Suprapubic skin (tissue), 4 donors: Measurements from ENCODE around the gene RAB40C. TPM values are rescaled to one million over a fixed set of nuclear protein-coding genes. Genes with fewer than 3 reads are reported as not detected.
A peak's percentile ranks its signal among the peaks of the same experiment; 100 is the strongest.

ENCODE experiments used
- DNase-seq, 2 donors: peaks; one replicate each; pipeline ENCODE4 v3.0.0-alpha.2; 2019; ENCODE audit warnings: low spot score in 2 of 2
- H3K27ac ChIP-seq: fragments of 200-600 bp; sonication (generic); one replicate; pipeline ENCODE4 v1.5.1; 2019
- H3K27me3 ChIP-seq: fragments of 200-600 bp; sonication (generic); one replicate; pipeline ENCODE4 v1.5.1; 2019
- H3K36me3 ChIP-seq: fragments of 200-600 bp; sonication (generic); one replicate; pipeline ENCODE4 v1.5.1; 2019
- H3K4me1 ChIP-seq: fragments of 200-600 bp; sonication (generic); one replicate; pipeline ENCODE4 v1.5.1; 2019
- H3K4me3 ChIP-seq: fragments of 200-600 bp; sonication (generic); one replicate; pipeline ENCODE4 v1.5.1; 2019; ENCODE audit warnings: mild to moderate bottlenecking
- H3K9me3 ChIP-seq: fragments of 200-600 bp; sonication (generic); one replicate; pipeline ENCODE4 v1.5.1; 2019
- EP300 ChIP-seq: sonication (generic); formaldehyde crosslinking; IDR thresholded peaks from one replicate; pipeline ENCODE4 v1.6.1; 2017; ENCODE audit warnings: antibody characterized with exemption
- POLR2A ChIP-seq, 2 donors: fragments of 450-650 bp; IDR thresholded peaks; one replicate each; pipeline ENCODE4 v1.6.1; 2017; ENCODE audit warnings: antibody characterized with exemption in 2 of 2, mild to moderate bottlenecking in 2 of 2, moderate library complexity in 2 of 2
- POLR2AphosphoS5 ChIP-seq, 3 donors: sonication (generic); formaldehyde crosslinking; IDR thresholded peaks; one replicate each; pipeline ENCODE4 v1.6.1; 2017; ENCODE audit warnings: antibody characterized with exemption in 3 of 3
- WGBS: methylation state at CpG from one replicate; pipeline ENCODE4 v1.1.5; 2018; 5-methylcytosine and 5-hydroxymethylcytosine counted together
- total RNA-seq, 4 donors: library from RNA; depleted of rRNA; stranded (reverse); fragments of >200 nt; gene quantifications; one replicate each; pipeline ENCODE4 v1.1.0, GENCODE V29; 2016
- TF ChIP-seq, protein P1 (sequence below), 2 donors: fragments of 200-600 bp in 1 of 2; fragments of 450-650 bp in 1 of 2; sonication (generic) in 1 of 2; IDR thresholded peaks; one replicate each; pipeline ENCODE4 v1.5.1; 2016 to 2019; ENCODE audit warnings: antibody characterized with exemption in 2 of 2, mild to moderate bottlenecking in 1 of 2, moderate library complexity in 1 of 2

The RAB40C gene
- total RNA-seq, 4 donors from 2014 or later = 77.8 to 116 (median 110) TPM

DNA sequence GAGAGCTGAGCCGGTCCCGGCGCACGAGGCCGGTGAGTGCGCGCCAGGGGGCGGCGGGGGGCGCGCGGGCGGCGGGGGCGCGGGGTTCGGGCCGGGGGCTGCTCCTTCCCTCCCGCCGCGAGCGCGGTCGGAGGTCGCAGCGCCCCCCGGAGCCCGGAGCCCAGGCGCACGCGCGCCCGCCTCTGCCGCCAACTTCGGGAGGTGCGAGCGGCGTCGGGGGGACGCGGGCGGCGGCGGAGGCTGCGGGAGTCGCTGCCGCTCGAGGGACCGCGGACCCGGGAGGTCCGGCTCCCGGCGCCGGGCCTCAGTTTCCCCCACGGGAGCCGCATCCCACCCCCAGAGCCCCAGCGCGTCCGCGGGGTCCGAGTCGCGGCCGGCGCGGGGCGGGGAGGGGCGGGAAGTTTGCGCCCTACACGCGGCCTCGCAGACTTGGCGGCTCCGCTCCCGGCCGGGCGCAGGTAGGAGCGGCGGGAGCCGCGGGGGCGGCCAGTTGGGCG is 29.6 kb upstream of the RAB40C start, which contains the start of gene PRR35:
TSS of gene PRR35 (plus strand) at position 191 of the 497 bp plus-strand sequence. CDS start 2,901 bp downstream, outside the sequence.
- H3K27ac ChIP-seq = no peak within 1 kb of the TSS
- H3K9me3 ChIP-seq = no peaks in the 10 kb centered on the region
- peak within 1 kb of the TSS; percentile 31 for H3K4me3 ChIP-seq
- no peak for DNase-seq
- TF ChIP-seq, protein P1, sequence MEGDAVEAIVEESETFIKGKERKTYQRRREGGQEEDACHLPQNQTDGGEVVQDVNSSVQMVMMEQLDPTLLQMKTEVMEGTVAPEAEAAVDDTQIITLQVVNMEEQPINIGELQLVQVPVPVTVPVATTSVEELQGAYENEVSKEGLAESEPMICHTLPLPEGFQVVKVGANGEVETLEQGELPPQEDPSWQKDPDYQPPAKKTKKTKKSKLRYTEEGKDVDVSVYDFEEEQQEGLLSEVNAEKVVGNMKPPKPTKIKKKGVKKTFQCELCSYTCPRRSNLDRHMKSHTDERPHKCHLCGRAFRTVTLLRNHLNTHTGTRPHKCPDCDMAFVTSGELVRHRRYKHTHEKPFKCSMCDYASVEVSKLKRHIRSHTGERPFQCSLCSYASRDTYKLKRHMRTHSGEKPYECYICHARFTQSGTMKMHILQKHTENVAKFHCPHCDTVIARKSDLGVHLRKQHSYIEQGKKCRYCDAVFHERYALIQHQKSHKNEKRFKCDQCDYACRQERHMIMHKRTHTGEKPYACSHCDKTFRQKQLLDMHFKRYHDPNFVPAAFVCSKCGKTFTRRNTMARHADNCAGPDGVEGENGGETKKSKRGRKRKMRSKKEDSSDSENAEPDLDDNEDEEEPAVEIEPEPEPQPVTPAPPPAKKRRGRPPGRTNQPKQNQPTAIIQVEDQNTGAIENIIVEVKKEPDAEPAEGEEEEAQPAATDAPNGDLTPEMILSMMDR (IDR thresholded peaks at IDR 0.05) = no peak
- no peak for TF ChIP-seq POLR2AphosphoS5 (IDR thresholded peaks at IDR 0.05)
- TF ChIP-seq EP300 = no peak
- no peak for TF ChIP-seq POLR2A (IDR thresholded peaks at IDR 0.05)
- H3K27me3 ChIP-seq = peaks cover 50% of the 10 kb centered on the region
- WGBS = no CpG with 5 or more reads among the region's 84 CpGs
- peaks cover 28% of the 10 kb centered on the region for H3K4me1 ChIP-seq
- H3K36me3 ChIP-seq = no peaks in the 10 kb centered on the region

DNA sequence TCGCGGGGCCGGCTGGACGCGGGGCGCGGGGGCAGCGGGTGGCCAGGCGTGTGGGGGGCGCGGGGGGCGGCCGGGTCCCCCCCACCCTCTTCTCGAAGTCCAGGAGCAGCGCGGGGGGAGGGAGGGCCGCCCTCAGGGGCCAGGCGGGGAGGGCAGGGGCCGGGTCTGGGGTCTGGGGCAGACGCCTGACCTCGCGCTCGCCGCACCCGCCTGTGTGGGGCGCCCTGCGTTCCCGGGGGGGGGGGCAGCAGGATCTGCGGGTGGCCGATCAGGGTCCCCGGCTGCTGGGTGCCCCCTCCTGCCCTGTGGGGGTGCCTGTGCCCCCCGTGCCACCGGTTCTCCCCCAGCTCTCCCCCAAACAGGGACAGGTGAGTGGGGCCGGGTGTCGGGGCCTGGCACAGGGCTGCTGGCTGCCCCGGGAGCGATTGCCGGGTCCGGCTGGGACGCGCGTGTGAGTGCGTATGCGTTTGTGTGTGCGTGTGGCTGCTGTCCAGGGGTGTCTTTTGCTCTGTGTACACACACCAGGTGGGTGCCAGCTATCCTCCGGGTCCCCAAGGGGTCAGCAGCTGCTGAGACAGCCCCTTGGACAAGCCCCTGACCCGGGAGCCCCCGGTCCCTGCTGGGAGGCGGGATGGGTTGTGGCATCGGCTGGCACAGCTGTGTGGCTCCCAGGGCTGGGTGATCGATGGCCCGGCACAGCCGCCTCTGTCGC is 29.0 kb upstream of the RAB40C start:
- H3K27ac ChIP-seq = no peak overlapping the region
- 65% methylated on average over 4 of the region's 54 CpGs for WGBS
- DNase-seq = no peak
- H3K27me3 ChIP-seq = peaks cover 50% of the 10 kb centered on the region
- no peak for TF ChIP-seq POLR2A (IDR thresholded peaks at IDR 0.05)
- peak overlapping the region; percentile 31 for H3K4me3 ChIP-seq
- H3K4me1 ChIP-seq = peaks cover 30% of the 10 kb centered on the region
- H3K36me3 ChIP-seq = no peaks in the 10 kb centered on the region
- H3K9me3 ChIP-seq = no peaks in the 10 kb centered on the region

DNA sequence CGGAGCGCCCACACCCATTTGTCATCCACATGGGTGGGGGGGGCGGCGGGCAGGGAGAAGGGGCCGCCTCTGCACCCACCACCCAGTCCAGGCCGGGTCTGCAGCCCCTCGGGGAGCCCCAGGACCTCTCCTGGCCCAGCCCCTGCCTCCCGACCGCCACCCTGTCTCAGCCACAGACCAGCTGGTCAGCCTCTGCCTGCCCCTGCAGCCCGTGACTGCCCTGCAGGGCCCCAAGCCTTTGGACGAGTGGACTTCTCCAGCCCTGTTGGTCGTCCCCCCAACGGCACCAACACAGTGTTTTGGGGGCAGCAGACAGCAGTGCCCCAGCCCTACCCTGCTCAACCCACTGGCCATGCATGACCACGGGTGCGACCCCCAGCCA is 28.5 kb upstream of the RAB40C start:
- H3K27me3 ChIP-seq = peaks cover 50% of the 10 kb centered on the region
- WGBS = 100% methylated on average over 1 of the region's 15 CpGs
- H3K9me3 ChIP-seq = no peaks in the 10 kb centered on the region

DNA sequence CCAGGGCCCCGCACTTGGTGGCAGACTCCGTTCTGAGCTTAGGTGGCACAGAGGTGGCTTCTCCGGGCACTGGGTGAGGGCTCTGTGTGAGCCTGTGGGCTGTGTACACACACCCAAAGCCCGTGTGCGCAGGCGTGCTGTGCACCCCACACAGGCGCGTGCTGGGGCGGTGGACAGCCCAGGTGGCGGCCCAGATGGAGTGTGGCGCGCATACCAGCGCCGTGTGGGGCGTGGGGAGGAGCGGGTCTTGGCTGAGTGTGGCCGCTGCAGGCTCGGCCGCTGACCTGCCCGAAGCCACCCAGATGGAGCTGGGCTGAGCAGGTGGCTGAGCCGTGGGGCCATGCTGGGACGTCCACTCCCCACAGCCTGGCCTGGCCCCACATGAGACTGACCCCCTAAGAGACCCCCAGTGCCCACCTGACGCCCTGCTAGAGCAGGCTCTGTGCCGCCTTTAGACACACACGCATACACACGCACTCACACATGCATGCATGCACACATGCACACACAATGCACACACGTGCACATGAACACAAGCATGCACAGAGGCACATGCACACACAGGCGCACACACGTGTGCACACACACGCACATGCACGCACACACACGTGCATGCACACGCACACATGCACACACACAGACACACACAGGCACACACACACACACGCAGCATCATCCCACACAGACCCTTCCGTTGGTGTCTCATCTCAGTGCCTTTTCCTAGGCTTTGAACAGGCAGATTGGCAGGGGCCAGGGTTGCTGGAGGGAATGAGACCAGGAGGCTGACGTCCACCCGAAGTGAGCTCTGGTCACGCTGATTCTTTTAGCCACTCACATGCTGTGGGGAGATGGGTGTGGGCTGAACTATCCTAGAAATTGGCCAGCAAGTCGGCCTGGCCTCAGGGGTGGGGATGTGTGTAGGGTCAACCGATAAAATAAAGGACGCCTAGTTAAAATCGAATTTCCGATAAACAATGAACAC is 27.6 kb upstream of the RAB40C start:
- H3K27me3 ChIP-seq = peaks cover 49% of the 10 kb centered on the region
- H3K9me3 ChIP-seq = no peaks in the 10 kb centered on the region
- TF ChIP-seq POLR2A (IDR thresholded peaks at IDR 0.05) (no peak), POLR2AphosphoS5 (IDR thresholded peaks at IDR 0.05) (no peak)
- TF ChIP-seq, protein P1 (IDR thresholded peaks at IDR 0.05) = no peak
- H3K27ac ChIP-seq = no peak overlapping the region
- DNase-seq = no peak
- WGBS = 67% methylated on average over 18 of the region's 43 CpGs
- H3K4me1 ChIP-seq = peaks cover 44% of the 10 kb centered on the region
- H3K4me3 ChIP-seq = no peak overlapping the region
- no peaks in the 10 kb centered on the region for H3K36me3 ChIP-seq

More for the DNA sequence above, 28.5 kb upstream of the RAB40C start:
- no peak for DNase-seq
- H3K4me1 ChIP-seq = peaks cover 35% of the 10 kb centered on the region
- H3K4me3 ChIP-seq = no peak overlapping the region
- TF ChIP-seq EP300 = no peak
- TF ChIP-seq, protein P1 (IDR thresholded peaks at IDR 0.05) = no peak
- TF ChIP-seq POLR2A (IDR thresholded peaks at IDR 0.05) = no peak
- no peak for TF ChIP-seq POLR2AphosphoS5 (IDR thresholded peaks at IDR 0.05)
- no peaks in the 10 kb centered on the region for H3K36me3 ChIP-seq
- H3K27ac ChIP-seq = no peak overlapping the region

DNA sequence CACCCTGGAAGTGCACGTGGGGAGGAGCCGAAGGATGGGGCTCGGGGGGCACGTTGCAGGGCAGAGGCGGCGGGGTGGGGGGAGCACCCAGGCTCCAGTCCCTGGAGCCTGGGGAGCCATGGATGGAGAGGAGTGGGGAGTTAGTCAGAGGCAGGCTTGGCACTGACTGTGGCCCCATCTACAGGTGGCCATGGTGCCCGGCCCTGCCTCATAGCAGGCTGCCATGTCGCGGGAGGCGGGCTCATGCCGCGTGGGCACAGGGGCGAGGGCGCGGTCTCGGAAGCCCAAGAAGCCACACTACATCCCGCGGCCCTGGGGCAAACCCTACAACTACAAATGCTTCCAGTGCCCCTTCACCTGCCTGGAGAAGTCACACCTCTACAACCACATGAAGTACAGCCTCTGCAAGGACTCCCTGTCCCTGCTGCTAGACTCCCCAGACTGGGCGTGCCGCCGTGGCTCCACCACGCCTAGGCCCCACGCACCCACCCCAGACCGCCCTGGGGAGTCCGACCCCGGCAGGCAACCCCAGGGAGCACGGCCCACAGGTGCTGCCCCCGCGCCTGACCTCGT is 26.7 kb upstream of the RAB40C start:
- H3K27ac ChIP-seq = no peak overlapping the region
- H3K9me3 ChIP-seq = no peaks in the 10 kb centered on the region
- H3K36me3 ChIP-seq = no peaks in the 10 kb centered on the region
- H3K4me3 ChIP-seq = no peak overlapping the region
- H3K4me1 ChIP-seq = peaks cover 53% of the 10 kb centered on the region
- 74% methylated on average over 18 of the region's 30 CpGs for WGBS
- H3K27me3 ChIP-seq = peaks cover 45% of the 10 kb centered on the region
- TF ChIP-seq POLR2AphosphoS5 (IDR thresholded peaks at IDR 0.05) = no peak
- TF ChIP-seq POLR2A (IDR thresholded peaks at IDR 0.05) = no peak
- TF ChIP-seq EP300 = no peak
- TF ChIP-seq, protein P1 (IDR thresholded peaks at IDR 0.05) = no peak
- DNase-seq = no peak
